Liver (tissue), 9 donors: ENCODE data around the gene CDH24. TPM values are rescaled to one million over a fixed set of nuclear protein-coding genes. Genes with fewer than 3 reads are reported as not detected.

Experiments
- DNase-seq: peaks from one replicate; pipeline ENCODE4 v3.0.0-alpha.2; 2017; ENCODE audit warnings: low spot score
- H3K27ac ChIP-seq, 2 donors: one replicate each; pipeline ENCODE4 v1.7.0; 2013; ENCODE audit warnings: inconsistent platforms in 2 of 2, low read length in 2 of 2, control low read depth in 1 of 2, low read depth in 1 of 2, mild to moderate bottlenecking in 1 of 2
- H3K27me3 ChIP-seq, 4 donors: one replicate each; pipeline versions ENCODE4 v1.6.1 to v1.7.0; 2013; ENCODE audit warnings: low read length in 3 of 4, inconsistent platforms in 1 of 4, mild to moderate bottlenecking in 1 of 4, moderate library complexity in 1 of 4; ENCODE audit not compliant: control insufficient read depth in 4 of 4, insufficient read depth in 4 of 4
- H3K36me3 ChIP-seq, 4 donors: one replicate each; pipeline versions ENCODE4 v1.6.1 to v1.7.0; 2013; ENCODE audit warnings: low read length in 3 of 4, mild to moderate bottlenecking in 3 of 4, low read depth in 1 of 4, moderate library complexity in 1 of 4; ENCODE audit not compliant: control insufficient read depth in 4 of 4, insufficient read depth in 3 of 4
- H3K4me1 ChIP-seq, 4 donors: one replicate each; pipeline versions ENCODE4 v1.6.1 to v1.7.0; 2013; ENCODE audit warnings: low read length in 3 of 4, mild to moderate bottlenecking in 3 of 4, moderate library complexity in 1 of 4; ENCODE audit not compliant: control insufficient read depth in 4 of 4, insufficient read depth in 4 of 4
- H3K4me3 ChIP-seq, 3 donors: one replicate each; pipeline versions ENCODE4 v1.6.1 to v1.7.0; 2013; ENCODE audit warnings: low read length in 3 of 3, control low read depth in 1 of 3, low read depth in 1 of 3, mild to moderate bottlenecking in 1 of 3
- H3K9ac ChIP-seq, 2 donors: one replicate each; pipeline ENCODE4 v1.7.0; 2013; ENCODE audit warnings: low read length in 2 of 2, mild to moderate bottlenecking in 2 of 2, moderate library complexity in 2 of 2, control low read depth in 1 of 2, low read depth in 1 of 2
- H3K9me3 ChIP-seq, 4 donors: one replicate each; pipeline versions ENCODE4 v1.6.1 to v1.7.0; 2013; ENCODE audit warnings: low read length in 3 of 4; ENCODE audit not compliant: control insufficient read depth in 4 of 4
- ATF3 ChIP-seq: IDR thresholded peaks from 2 replicates; pipeline ENCODE4 v1.6.1; 2016; ENCODE audit warnings: antibody characterized with exemption
- CTCF ChIP-seq: fragments of 150-350 bp; IDR thresholded peaks from 2 replicates; pipeline ENCODE4 v1.5.1; 2017; ENCODE audit warnings: improper control_type of control experiment, low read depth, low read length; ENCODE audit not compliant: missing input control
- EGR1 ChIP-seq, 2 donors: IDR thresholded peaks; 2 replicates each; pipeline ENCODE4 v1.6.1; 2016 to 2018; ENCODE audit warnings: antibody characterized with exemption in 2 of 2, low read depth in 2 of 2
- FOXA1 ChIP-seq: IDR thresholded peaks from 2 replicates; pipeline ENCODE4 v1.6.1; 2016; ENCODE audit warnings: antibody characterized with exemption
- FOXA2 ChIP-seq: IDR thresholded peaks from 2 replicates; pipeline ENCODE4 v1.6.1; 2016; ENCODE audit warnings: antibody characterized with exemption
- GABPA ChIP-seq, 2 donors: IDR thresholded peaks in 1 of 2; conservative IDR thresholded peaks in 1 of 2; 2 replicates each; pipeline ENCODE4 v1.6.1; 2016; ENCODE audit warnings: antibody characterized with exemption in 2 of 2, mild to moderate bottlenecking in 1 of 2, moderate library complexity in 1 of 2
- HNF4A ChIP-seq, 2 donors: conservative IDR thresholded peaks; 2 replicates each; pipeline ENCODE4 v1.6.1; 2016; ENCODE audit warnings: antibody characterized with exemption in 2 of 2, mild to moderate bottlenecking in 2 of 2
- HNF4G ChIP-seq: IDR thresholded peaks from 2 replicates; pipeline ENCODE4 v1.6.1; 2016; ENCODE audit warnings: antibody characterized with exemption
- JUND ChIP-seq, 2 donors: IDR thresholded peaks; 2 replicates each; pipeline ENCODE4 v1.6.1; 2016; ENCODE audit warnings: antibody characterized with exemption in 2 of 2
- MAX ChIP-seq: IDR thresholded peaks from 2 replicates; pipeline ENCODE4 v1.6.1; 2016; ENCODE audit warnings: antibody characterized with exemption
- NR2F2 ChIP-seq: IDR thresholded peaks from 2 replicates; pipeline ENCODE4 v1.6.1; 2016; ENCODE audit warnings: antibody characterized with exemption
- RAD21 ChIP-seq, 2 donors: IDR thresholded peaks; 2 replicates each; pipeline ENCODE4 v1.6.1; 2016; ENCODE audit warnings: antibody characterized with exemption in 2 of 2, mild to moderate bottlenecking in 2 of 2
- REST ChIP-seq: IDR thresholded peaks from 2 replicates; pipeline ENCODE4 v1.6.1; 2016; ENCODE audit warnings: antibody characterized with exemption, mild to moderate bottlenecking
- RXRA ChIP-seq, 2 donors: IDR thresholded peaks; 2 replicates each; pipeline ENCODE4 v1.6.1; 2017 to 2018; ENCODE audit warnings: antibody characterized with exemption in 2 of 2, mild to moderate bottlenecking in 1 of 2
- SP1 ChIP-seq: IDR thresholded peaks from 2 replicates; pipeline ENCODE4 v1.6.1; 2018; ENCODE audit warnings: antibody characterized with exemption, mild to moderate bottlenecking
- TAF1 ChIP-seq: conservative IDR thresholded peaks from 2 replicates; pipeline ENCODE4 v1.6.1; 2016; ENCODE audit warnings: antibody characterized with exemption, mild to moderate bottlenecking
- YY1 ChIP-seq: IDR thresholded peaks from 2 replicates; pipeline ENCODE4 v1.6.1; 2016; ENCODE audit warnings: antibody characterized with exemption, mild to moderate bottlenecking
- ZBTB33 ChIP-seq: IDR thresholded peaks from 2 replicates; pipeline ENCODE4 v1.6.1; 2016; ENCODE audit warnings: antibody characterized with exemption
- WGBS: extraction: QIAGEN DNeasy Blood & Tissue Kit; methylation state at CpG from one replicate; pipeline ENCODE4 v1.1.7; 2013; 5-methylcytosine and 5-hydroxymethylcytosine counted together
- polyA plus RNA-seq, 2 donors: library from polyadenylated mRNA; stranded (reverse) in 1 of 2; unstranded in 1 of 2; fragments of 200-250 nt in 1 of 2; fragments of >200 nt in 1 of 2; fragmentation: Nextera tagmentation in 1 of 2; extraction: Ambion mirVana in 1 of 2; gene quantifications; one replicate each; pipeline versions ENCODE4 v1.2.1 to v1.2.3, GENCODE V29; 2013 to 2015
- total RNA-seq, 2 donors: library from RNA; depleted of rRNA; stranded (reverse); fragments of >200 nt; gene quantifications; one replicate each; pipeline ENCODE4 v1.2.3, GENCODE V29; 2014
- donor health status: healthy.
- donor health status: healthy.
- donor health status: healthy.
- donor health status: healthy.
- donor health status: healthy.

Gene CDH24
- total and polyA plus RNA-seq, 4 donors: 0.23 to 0.50 (median 0.38) TPM; not detected in 1

- Histone ChIP-seq H3K9me3 (no peaks in the 10 kb centered on the region), H3K27me3 (no peaks in the 10 kb centered on the region), H3K27ac (peak overlapping the region; percentile 70 to 74), H3K4me3 (peak overlapping the region; percentile 68 to 78 (median 77)), H3K9ac (peak overlapping the region; percentile 24 to 57), H3K36me3 (peaks cover 7 to 39% (median 35%) of the 10 kb centered on the region in 4 donors), H3K4me1 (peaks cover 2 to 29% (median 20%) of the 10 kb centered on the region in 4 donors)
- TF ChIP-seq RAD21 (IDR thresholded peaks at IDR 0.05) (peak; percentile 12 to 40), NR2F2 (no peak), FOXA1 (no peak), ZBTB33 (no peak), SP1 (peak; percentile 29), FOXA2 (no peak), HNF4A (conservative IDR thresholded peaks at IDR 0.05) (peak; percentile 38 to 41), MAX (no peak), ATF3 (no peak), YY1 (peak; percentile 98), REST (peak; percentile 56), JUND (IDR thresholded peaks at IDR 0.05) (peak in 1 of 2 donors; percentile 7), HNF4G (no peak), TAF1 (peak; percentile 61), EGR1 (IDR thresholded peaks at IDR 0.05; ENCODE audit: low read depth in 2 of 2) (no peak), GABPA (IDR thresholded peaks at IDR 0.05 in 1 of 2, conservative IDR thresholded peaks at IDR 0.05 in 1 of 2) (peak in 1 of 2 donors; percentile 37), RXRA (IDR thresholded peaks at IDR 0.05) (peak in 1 of 2 donors; percentile 30), CTCF (no peak)
- DNase-seq: peak; percentile 81
- WGBS: 2% methylated on average over 14 of the region's 14 CpGs
These were observed 14.1 kb upstream of the CDH24 start for GRCh38 chr14:23071244-23071920.
